Amygdala (tissue), 56 donors: Measurements from ENCODE around the gene IFT81.
A peak's percentile ranks its signal among the peaks of the same experiment; 100 is the strongest.
"Not testable (repeated sequence)": the region's sequence is repeated elsewhere in the genome, so short reads cannot be mapped to it uniquely, and the experiment has no call there.

Experiments used
- DNase-seq, 56 donors: peaks; one replicate each; lab custom pipeline; 2025; lab: John Stamatoyannopoulos, UW

The IFT81 gene

GRCh38 chr12:110235383-110235782, 111.2 kb downstream of the IFT81 start:
- no peak for DNase-seq

- no peak for DNase-seq
Measured at GRCh38 chr12:110243227-110243626, 119.1 kb downstream of the IFT81 start.

GRCh38 chr12:110244372-110244771, 120.2 kb downstream of the IFT81 start:
- DNase-seq: no peak

- DNase-seq: no peak
Measured at GRCh38 chr12:110244829-110245228, 120.7 kb downstream of the IFT81 start.

- DNase-seq: peak in 3 of 56 donors; percentile 17 to 41 (median 34)
Measured at GRCh38 chr12:110245369-110245772, 121.2 kb downstream of the IFT81 start.

GRCh38 chr12:110246636-110247339, 122.6 kb downstream of the IFT81 start:
- DNase-seq: no peak

- DNase-seq: no peak
Measured at GRCh38 chr12:110247340-110248095, 123.4 kb downstream of the IFT81 start.

GRCh38 chr12:110248096-110248447, 123.9 kb downstream of the IFT81 start:
- DNase-seq: no peak

- no peak for DNase-seq
Measured at GRCh38 chr12:110249105-110249504, 124.9 kb downstream of the IFT81 start.

GRCh38 chr12:110249716-110250225, 125.6 kb downstream of the IFT81 start:
- peak in 18 of 56 donors; percentile 10 to 61 (median 28) for DNase-seq

- no peak for DNase-seq
Measured at GRCh38 chr12:110251381-110251780, 127.2 kb downstream of the IFT81 start.

GRCh38 chr12:110252716-110253115, 128.6 kb downstream of the IFT81 start:
- DNase-seq: no peak

- peak in 5 of 56 donors; percentile 9 to 27 (median 11) for DNase-seq
Measured at GRCh38 chr12:110253176-110253575, 129.0 kb downstream of the IFT81 start.

- no peak for DNase-seq
Measured at GRCh38 chr12:110254971-110255540, 130.9 kb downstream of the IFT81 start.

GRCh38 chr12:110255890-110256456, 131.8 kb downstream of the IFT81 start:
- not testable (repeated sequence) for DNase-seq

- peak in 1 of 56 donors; percentile 21 for DNase-seq
Measured at GRCh38 chr12:110256780-110257431, 132.7 kb downstream of the IFT81 start.

- no peak for DNase-seq
Measured at GRCh38 chr12:110258466-110258865, 134.3 kb downstream of the IFT81 start.

GRCh38 chr12:110262442-110263388, 138.6 kb downstream of the IFT81 start:
- no peak for DNase-seq

- DNase-seq: no peak
Measured at GRCh38 chr12:110266381-110266960, 142.3 kb downstream of the IFT81 start.
